SH-SY5Y (cell line): ENCODE results near the gene SIRT7.

Experiments
- GATA2 ChIP-seq: IDR thresholded peaks from 2 replicates; pipeline ENCODE4 v1.6.1; 2011; ENCODE audit warnings: mild to moderate bottlenecking, low read depth, low read length
- GATA3 ChIP-seq: IDR thresholded peaks from 2 replicates; pipeline ENCODE4 v1.6.1; 2011; ENCODE audit warnings: low read depth, mild to moderate bottlenecking, low read length, moderate library complexity

GRCh38 chr17:81878294-81878693 is 39.7 kb downstream of the SIRT7 start:
- TF ChIP-seq GATA2 = no peak
- TF ChIP-seq GATA3 = no peak
